ENCODE measurements around the gene ATM. TPM values are rescaled to one million over a fixed set of nuclear protein-coding genes. Genes with fewer than 3 reads are reported as not detected.
A peak's percentile ranks its signal among the peaks of the same experiment; 100 is the strongest.
"Not testable (repeated sequence)": the region's sequence is repeated elsewhere in the genome, so short reads cannot be mapped to it uniquely, and the experiment has no call there.

ATM gene
- total RNA-seq, 1 experiment from 2014 or later: 70.6 TPM

DNA sequence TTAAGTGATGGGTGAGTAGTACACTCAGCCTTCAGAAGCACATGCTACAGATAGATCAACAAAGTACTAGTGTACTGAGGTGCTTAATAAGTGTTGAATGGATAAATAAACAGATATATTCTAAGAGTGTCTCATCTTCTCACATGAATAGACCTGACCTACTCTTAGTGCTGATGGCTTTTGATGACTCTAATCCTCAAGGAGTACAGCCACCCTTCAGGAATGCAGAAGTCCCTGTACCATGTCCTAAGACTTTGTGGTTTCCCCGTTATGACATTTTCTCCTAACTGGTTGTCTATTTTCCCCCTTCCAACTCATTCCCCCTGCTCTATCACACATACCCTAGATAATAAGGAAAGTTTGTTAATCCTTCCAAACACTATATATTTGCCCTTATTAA is 182.8 kb downstream of the ATM start:
- H3K4me1 Mint-ChIP-seq (ENCODE audit: insufficient read depth, unreplicated experiment): no peaks in the 10 kb centered on the region
- no peaks in the 10 kb centered on the region for H3K9me3 Mint-ChIP-seq (ENCODE audit: unreplicated experiment)
- no peaks in the 10 kb centered on the region for H3K27me3 Mint-ChIP-seq (ENCODE audit: insufficient read depth, unreplicated experiment)
- ChIA-PET CTCF (no interaction called here), POLR2A (no interaction called here)
- TF ChIP-seq CTCF (IDR thresholded peaks at IDR 0.05; ENCODE audit: unreplicated experiment): no peak
- no peaks in the 10 kb centered on the region for H3K36me3 Mint-ChIP-seq (ENCODE audit: insufficient read depth, unreplicated experiment)
- no peak for DNase-seq (ENCODE audit: unreplicated experiment)
- intact Hi-C loops (cut with micrococcal nuclease): no loop called here
- no TSS peak for BruUV-seq (replicated peaks)
- H3K4me3 Mint-ChIP-seq (ENCODE audit: unreplicated experiment): no peak overlapping the region
- no peak overlapping the region for H3K27ac Mint-ChIP-seq (ENCODE audit: low read depth, unreplicated experiment)

GRCh38 chr11:108414958-108415357 is 192.1 kb downstream of the ATM start:
- BruUV-seq (replicated peaks): no TSS peak
- H3K36me3 Mint-ChIP-seq (ENCODE audit: insufficient read depth, unreplicated experiment): no peaks in the 10 kb centered on the region
- intact Hi-C loops (cut with micrococcal nuclease): no loop called here

DNA sequence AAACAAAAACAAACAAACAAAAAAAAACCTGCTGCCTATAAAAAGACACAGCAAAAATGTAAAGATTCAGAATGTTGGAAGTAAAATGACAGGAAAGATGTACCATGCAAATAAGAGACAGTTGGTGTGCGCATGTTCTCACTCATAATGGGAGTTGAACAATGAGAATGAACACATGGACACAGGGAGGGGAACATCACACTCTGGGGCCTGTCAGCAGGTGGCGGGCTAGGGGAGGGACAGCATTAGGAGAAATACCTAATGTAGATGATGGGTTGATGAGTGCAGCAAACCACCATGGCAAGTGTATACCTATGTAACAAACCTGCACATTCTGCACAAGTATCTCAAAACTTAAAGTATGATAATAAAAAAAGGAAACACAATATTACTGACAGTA is 194.7 kb downstream of the ATM start:
- H3K27me3 Mint-ChIP-seq (ENCODE audit: insufficient read depth, unreplicated experiment); H3K36me3 Mint-ChIP-seq (ENCODE audit: insufficient read depth, unreplicated experiment); H3K4me1 Mint-ChIP-seq (ENCODE audit: insufficient read depth, unreplicated experiment); POLR2A ChIA-PET; H3K27ac Mint-ChIP-seq (ENCODE audit: low read depth, unreplicated experiment); CTCF ChIA-PET; BruUV-seq (replicated peaks); H3K4me3 Mint-ChIP-seq (ENCODE audit: unreplicated experiment); H3K9me3 Mint-ChIP-seq (ENCODE audit: unreplicated experiment): not testable (repeated sequence)
- intact Hi-C loops (cut with micrococcal nuclease): loop anchor here (1.0 kb wide), 1 partner anchor 231 kb away; no protein-coding TSS in a partner anchor
- peak; percentile 42 for DNase-seq (ENCODE audit: unreplicated experiment)

More at GRCh38 chr11:108414958-108415357, 192.1 kb downstream of the ATM start:
- no peak overlapping the region for H3K4me3 Mint-ChIP-seq (ENCODE audit: unreplicated experiment)
- no peaks in the 10 kb centered on the region for H3K4me1 Mint-ChIP-seq (ENCODE audit: insufficient read depth, unreplicated experiment)
- DNase-seq (ENCODE audit: unreplicated experiment): no peak
- no peaks in the 10 kb centered on the region for H3K9me3 Mint-ChIP-seq (ENCODE audit: unreplicated experiment)
- no peak for TF ChIP-seq CTCF (IDR thresholded peaks at IDR 0.05; ENCODE audit: unreplicated experiment)
- H3K27me3 Mint-ChIP-seq (ENCODE audit: insufficient read depth, unreplicated experiment): no peaks in the 10 kb centered on the region
- CTCF ChIA-PET: no interaction called here
- POLR2A ChIA-PET: no interaction called here
- no peak overlapping the region for H3K27ac Mint-ChIP-seq (ENCODE audit: low read depth, unreplicated experiment)

Other genes with a start within 250 kb of the ATM start
- gene CUL5, start 214.2 kb upstream of the ATM start, total RNA-seq (2022): 31.8 and 37.5 TPM in 2 replicates
- 75.5 and 86.8 TPM in 2 replicates for gene ACAT1, start 101.5 kb upstream of the ATM start, total RNA-seq (2022)
- gene NPAT, start 429 bp upstream of the ATM start, total RNA-seq (2022): 10.2 and 11.0 TPM in 2 replicates
- gene C11orf65, start 244.5 kb downstream of the ATM start, total RNA-seq (2022): 1.4 and 1.5 TPM in 2 replicates

Data from MCF 10A (cell line).